HFFc6 (cell line): ENCODE results near the gene CENPVL3. TPM values are rescaled to one million over a fixed set of nuclear protein-coding genes. Genes with fewer than 3 reads are reported as not detected.
"Not testable (repeated sequence)": the region's sequence is repeated elsewhere in the genome, so short reads cannot be mapped to it uniquely, and the experiment has no call there.

Source experiments
- DNase-seq: peaks from one replicate; pipeline ENCODE4 v3.0.0-alpha.2; 2018
- H3K27ac Mint-ChIP-seq: 2 replicates; pipeline ENCODE4 v1.8.0; 2020; ENCODE audit warnings: mild to moderate bottlenecking, mixed read lengths
- H3K27me3 Mint-ChIP-seq: 2 replicates; pipeline ENCODE4 v1.8.0; 2021; ENCODE audit warnings: mild to moderate bottlenecking, moderate library complexity, mixed read lengths; ENCODE audit not compliant: insufficient read depth
- H3K36me3 Mint-ChIP-seq: 2 replicates; pipeline ENCODE4 v1.8.0; 2021; ENCODE audit warnings: low read depth, mixed read lengths
- H3K4me1 Mint-ChIP-seq: 2 replicates; pipeline ENCODE4 v1.8.0; 2020; ENCODE audit warnings: low read depth, mixed read lengths
- H3K4me3 Mint-ChIP-seq: 2 replicates; pipeline ENCODE4 v1.8.0; 2020; ENCODE audit warnings: mild to moderate bottlenecking, moderate library complexity, mixed read lengths
- H3K9me3 Mint-ChIP-seq: 2 replicates; pipeline ENCODE4 v1.8.0; 2020; ENCODE audit warnings: mild to moderate bottlenecking, mixed read lengths
- CTCF ChIP-seq: fragments of 200-600 bp; sonication (generic); IDR thresholded peaks from 2 replicates; pipeline ENCODE4 v1.5.0; 2021; ENCODE audit warnings: antibody characterized with exemption, mild to moderate bottlenecking
- long read RNA-seq: library from polyadenylated mRNA; unstranded; transcript quantifications from one replicate; pipeline ENCODE4 v2.0.0, GENCODE V29; 2019
- total RNA-seq, 6 experiments: library from RNA; stranded (reverse); fragmentation: NEBNext Ultra II Directional; extraction: Animal tissue kit (Norgen Biotek cat#: 25700); gene quantifications; 2 replicates in 1 of 6; 3 replicates in 5 of 6; pipeline ENCODE4 v1.2.3, GENCODE V29; 2021

The CENPVL3 gene
- total RNA-seq: not detected
- long read RNA-seq: 0 reads

- H3K27me3 Mint-ChIP-seq: peaks cover 14% of the 10 kb centered on the region
- not testable (repeated sequence) for H3K27ac Mint-ChIP-seq, H3K4me1 Mint-ChIP-seq, H3K36me3 Mint-ChIP-seq, H3K4me3 Mint-ChIP-seq, H3K9me3 Mint-ChIP-seq, DNase-seq
These were observed at the start of gene CENPVL3 for GRCh38 chrX:51618241-51619155. Gene CENPVL3 (minus strand): TSS chrX:51618912. CDS start chrX:51618873, 39 bp downstream.

DNA sequence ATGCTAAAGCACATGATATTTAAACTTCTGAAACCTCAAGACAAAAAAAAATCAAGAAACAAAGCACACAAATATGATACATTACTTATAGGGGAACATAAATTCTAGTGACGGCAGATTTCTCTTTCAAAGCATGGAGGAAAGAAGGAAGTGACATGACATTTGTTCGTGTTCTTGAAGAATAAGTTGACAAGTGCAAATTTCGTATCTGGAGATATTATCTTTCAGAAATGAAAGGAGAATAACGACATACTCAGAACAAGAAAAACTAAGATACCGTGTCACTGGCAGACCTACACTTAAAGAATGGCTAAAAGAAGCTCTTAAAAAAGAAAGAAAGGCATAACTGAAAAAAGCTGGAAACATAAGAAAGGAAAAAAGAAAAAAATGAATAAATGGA, 47.3 kb upstream of the CENPVL3 start:
- H3K4me3 Mint-ChIP-seq: no peak overlapping the region
- H3K4me1 Mint-ChIP-seq: no peaks in the 10 kb centered on the region
- no peak for DNase-seq
- no peak for TF ChIP-seq CTCF
- no peaks in the 10 kb centered on the region for H3K9me3 Mint-ChIP-seq
- no peaks in the 10 kb centered on the region for H3K36me3 Mint-ChIP-seq
- no peak overlapping the region for H3K27ac Mint-ChIP-seq
- H3K27me3 Mint-ChIP-seq: no peaks in the 10 kb centered on the region

- no peaks in the 10 kb centered on the region for H3K9me3 Mint-ChIP-seq
- H3K36me3 Mint-ChIP-seq: no peaks in the 10 kb centered on the region
- DNase-seq: no peak
- no peak overlapping the region for H3K27ac Mint-ChIP-seq
- peaks cover 4% of the 10 kb centered on the region; the same call in 1 of the 2 replicates for H3K27me3 Mint-ChIP-seq
- no peak overlapping the region for H3K4me3 Mint-ChIP-seq
- TF ChIP-seq CTCF: no peak
- H3K4me1 Mint-ChIP-seq: no peaks in the 10 kb centered on the region
These were observed 24.7 kb upstream of the CENPVL3 start for GRCh38 chrX:51643377-51643776.

- DNase-seq: peak; percentile 40
- TF ChIP-seq CTCF: peak; percentile 80
- H3K27ac Mint-ChIP-seq: no peak overlapping the region
- no peaks in the 10 kb centered on the region for H3K36me3 Mint-ChIP-seq
- peaks cover 2% of the 10 kb centered on the region; the same call in 1 of the 2 replicates for H3K27me3 Mint-ChIP-seq
- no peaks in the 10 kb centered on the region for H3K9me3 Mint-ChIP-seq
- H3K4me3 Mint-ChIP-seq: no peak overlapping the region
- H3K4me1 Mint-ChIP-seq: no peaks in the 10 kb centered on the region
These were observed 22.8 kb upstream of the CENPVL3 start for GRCh38 chrX:51641421-51642021.

GRCh38 chrX:51636511-51636910, 17.8 kb upstream of the CENPVL3 start:
- H3K27me3 Mint-ChIP-seq, DNase-seq, H3K9me3 Mint-ChIP-seq, H3K36me3 Mint-ChIP-seq, H3K4me3 Mint-ChIP-seq, H3K4me1 Mint-ChIP-seq, H3K27ac Mint-ChIP-seq: not testable (repeated sequence)

DNA sequence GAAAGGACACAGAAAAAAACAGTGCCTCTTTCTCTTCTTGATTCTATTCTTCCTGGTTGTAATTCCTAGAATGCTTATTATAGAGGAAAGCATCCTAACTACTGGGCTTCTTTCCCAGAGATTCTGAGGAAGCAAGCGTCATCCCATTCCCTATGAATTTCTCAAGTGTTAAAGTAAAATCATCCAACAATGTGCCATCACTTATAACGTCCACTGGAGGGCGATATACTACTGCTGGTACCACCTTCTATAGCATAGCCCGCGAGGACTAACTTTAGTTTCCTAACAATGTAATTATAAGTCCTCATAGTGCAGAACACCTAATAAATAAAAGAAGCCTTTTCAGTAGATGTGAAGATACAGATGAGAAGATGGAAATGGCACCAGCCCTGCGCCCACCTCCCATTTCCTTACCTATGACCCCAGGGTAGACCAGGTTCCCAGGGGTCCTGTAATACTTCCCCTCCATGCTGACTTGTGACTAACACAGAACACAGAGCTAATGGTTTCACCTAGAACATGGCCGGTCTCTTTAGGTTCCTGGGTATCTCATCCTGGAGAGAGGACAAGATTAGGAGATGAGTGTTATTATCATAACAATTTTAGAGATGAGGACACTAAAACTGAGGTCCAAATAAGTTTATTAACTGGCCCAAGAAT, 4.2 kb downstream of the CENPVL3 start:
- Mint-ChIP-seq H3K4me1 (no peaks in the 10 kb centered on the region), H3K4me3 (no peak overlapping the region)
- peak; percentile 80 for TF ChIP-seq CTCF

More for the DNA sequence above, 4.2 kb downstream of the CENPVL3 start:
- Mint-ChIP-seq H3K36me3 (no peaks in the 10 kb centered on the region), H3K27ac (no peak overlapping the region), H3K27me3 (peaks cover 14% of the 10 kb centered on the region), H3K9me3 (no peaks in the 10 kb centered on the region)
- DNase-seq: peak; percentile 12
